Measurements from ENCODE around the gene MAEA. TPM values are rescaled to one million over a fixed set of nuclear protein-coding genes. Genes with fewer than 3 reads are reported as not detected.
A peak's percentile ranks its signal among the peaks of the same experiment; 100 is the strongest.
"Not testable (repeated sequence)": the region's sequence is repeated elsewhere in the genome, so short reads cannot be mapped to it uniquely, and the experiment has no call there.

Gene MAEA
- total RNA-seq, 1 experiment from 2014 or later, result 54.6 TPM

DNA sequence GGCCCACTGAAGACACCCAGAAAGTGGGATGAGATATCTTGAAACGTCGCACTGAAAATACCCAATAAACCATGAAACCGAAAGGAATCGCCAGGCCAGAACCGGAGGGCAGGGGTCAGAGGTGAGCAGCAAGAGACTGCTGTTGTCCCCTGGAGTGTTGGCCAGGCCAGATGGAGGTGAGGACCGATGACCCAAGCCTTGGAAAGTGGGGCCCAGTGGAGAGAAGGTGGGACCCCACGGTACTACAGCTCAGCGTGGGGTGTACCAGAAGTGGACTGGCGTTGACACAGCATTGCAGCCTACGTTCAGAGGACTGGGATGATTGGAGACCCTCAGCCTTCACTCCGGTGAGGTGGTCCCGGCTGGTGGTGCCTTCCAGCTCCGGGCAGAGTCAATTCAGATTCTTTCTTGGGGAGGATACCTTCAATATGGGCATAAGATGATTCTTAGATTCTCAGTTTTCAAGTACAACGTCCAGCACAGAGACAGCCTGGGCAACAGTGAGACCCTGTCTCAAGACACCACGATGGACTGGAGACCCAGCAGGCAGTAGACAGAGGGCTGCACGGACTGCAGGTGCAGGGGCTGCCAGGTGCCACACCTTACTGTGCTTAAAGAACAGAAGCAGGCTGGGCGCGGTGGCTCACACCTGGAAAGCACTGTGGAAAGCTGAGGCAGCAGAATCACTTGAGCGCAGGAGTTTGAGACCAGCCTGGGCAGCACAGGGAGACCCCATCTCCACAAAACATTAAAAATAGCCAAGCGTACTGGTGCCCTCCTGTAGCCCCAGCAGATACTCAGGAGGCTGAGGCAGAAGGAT, 23.3 kb downstream of the MAEA start:
- in situ Hi-C loops (cut with HindIII; ENCODE audit: low sequenced_read_pairs), result no loop called here
- no peak for DNase-seq (ENCODE audit: low spot score)

- in situ Hi-C loops (cut with HindIII; ENCODE audit: low sequenced_read_pairs), result no loop called here
- DNase-seq (ENCODE audit: low spot score), result peak; percentile 43
Observed at GRCh38 chr4:1315306-1315705, 25.6 kb downstream of the MAEA start.

- no peak for DNase-seq (ENCODE audit: low spot score)
- in situ Hi-C loops (cut with HindIII; ENCODE audit: low sequenced_read_pairs), result no loop called here
Observed at GRCh38 chr4:1315836-1316536, 26.3 kb downstream of the MAEA start.

DNA sequence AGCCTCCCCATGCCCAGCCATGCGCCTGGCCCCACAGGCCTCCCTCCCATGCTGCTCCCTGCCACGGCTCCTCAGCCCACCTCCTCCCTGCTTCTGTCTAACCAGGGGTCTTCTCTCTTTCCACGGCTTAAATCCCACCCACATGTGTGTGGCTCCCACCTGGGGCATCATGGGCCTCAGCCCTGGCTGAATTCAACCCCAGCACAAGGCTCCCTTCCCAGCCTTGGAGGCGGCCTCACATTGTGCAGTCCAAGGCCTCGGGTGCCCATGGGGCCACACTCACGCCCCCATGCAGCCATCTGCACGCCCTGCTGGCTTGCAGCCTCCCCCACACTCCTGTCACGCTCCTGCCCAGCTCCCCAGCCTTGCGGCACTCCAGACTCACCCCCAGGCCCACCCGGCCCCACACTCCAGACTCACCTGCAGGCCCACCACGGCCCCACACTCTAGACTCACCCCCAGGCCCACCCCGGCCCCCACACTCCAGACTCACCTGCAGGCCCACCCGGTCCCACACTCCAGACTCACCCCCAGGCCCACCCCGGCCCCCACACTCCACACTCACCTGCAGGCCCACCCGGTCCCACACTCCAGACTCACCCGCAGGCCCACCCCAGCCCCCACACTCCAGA, 27.0 kb downstream of the MAEA start:
- in situ Hi-C loops (cut with HindIII; ENCODE audit: low sequenced_read_pairs), result no loop called here
- DNase-seq (ENCODE audit: low spot score), result no peak

GRCh38 chr4:1317177-1318045, 27.7 kb downstream of the MAEA start:
- in situ Hi-C loops (cut with HindIII; ENCODE audit: low sequenced_read_pairs), result no loop called here
- DNase-seq (ENCODE audit: low spot score), result no peak

- in situ Hi-C loops (cut with HindIII; ENCODE audit: low sequenced_read_pairs), result no loop called here
- DNase-seq (ENCODE audit: low spot score), result no peak
Observed at GRCh38 chr4:1318046-1318375, 28.3 kb downstream of the MAEA start.

DNA sequence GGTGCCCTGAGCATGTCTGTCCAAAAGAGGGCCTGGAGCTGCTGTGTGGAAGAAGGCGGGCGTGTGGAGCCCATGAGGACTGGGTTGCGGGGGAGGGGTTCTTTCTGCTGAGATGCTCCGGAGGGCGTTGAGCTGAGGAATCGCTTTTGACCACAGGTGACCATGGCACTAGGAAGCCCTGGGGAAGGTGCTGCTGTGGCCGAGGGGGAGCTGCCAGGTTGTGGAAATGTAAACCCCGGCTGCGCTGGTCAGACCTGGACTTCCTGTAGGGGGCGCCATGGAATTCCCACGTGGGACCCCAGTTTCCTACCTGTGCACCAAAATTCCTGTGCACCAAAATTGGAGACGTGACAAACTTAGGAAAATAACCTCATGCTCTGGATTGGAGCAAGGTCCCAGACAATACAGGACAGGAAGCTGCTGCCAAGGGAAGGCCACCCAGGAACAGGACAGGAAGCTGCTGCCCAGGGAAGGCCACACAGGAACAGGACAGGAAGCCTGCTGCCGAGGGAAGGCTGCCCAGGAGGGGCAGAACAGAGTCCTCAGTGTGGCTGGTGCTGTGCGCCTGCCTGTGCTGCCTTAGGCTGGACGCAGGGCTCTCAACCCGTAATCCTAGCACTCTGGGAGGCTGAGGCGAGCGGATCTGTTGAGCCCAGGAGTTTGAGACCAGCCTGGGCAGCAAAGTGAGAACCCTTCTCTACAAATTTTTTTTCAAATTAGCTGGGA, 29.0 kb downstream of the MAEA start:
- DNase-seq (ENCODE audit: low spot score), result no peak
- in situ Hi-C loops (cut with HindIII; ENCODE audit: low sequenced_read_pairs), result no loop called here

GRCh38 chr4:1321486-1321885, 31.8 kb downstream of the MAEA start:
- in situ Hi-C loops (cut with HindIII; ENCODE audit: low sequenced_read_pairs), result no loop called here
- no peak for DNase-seq (ENCODE audit: low spot score)

- no peak for DNase-seq (ENCODE audit: low spot score)
- in situ Hi-C loops (cut with HindIII; ENCODE audit: low sequenced_read_pairs), result no loop called here
Observed at GRCh38 chr4:1321946-1322650, 32.4 kb downstream of the MAEA start.

GRCh38 chr4:1323280-1323634, 33.6 kb downstream of the MAEA start:
- no peak for DNase-seq (ENCODE audit: low spot score)
- in situ Hi-C loops (cut with HindIII; ENCODE audit: low sequenced_read_pairs), result no loop called here

GRCh38 chr4:1323635-1324442, 34.1 kb downstream of the MAEA start:
- in situ Hi-C loops (cut with HindIII; ENCODE audit: low sequenced_read_pairs), result no loop called here
- DNase-seq (ENCODE audit: low spot score), result peak; percentile 76

DNA sequence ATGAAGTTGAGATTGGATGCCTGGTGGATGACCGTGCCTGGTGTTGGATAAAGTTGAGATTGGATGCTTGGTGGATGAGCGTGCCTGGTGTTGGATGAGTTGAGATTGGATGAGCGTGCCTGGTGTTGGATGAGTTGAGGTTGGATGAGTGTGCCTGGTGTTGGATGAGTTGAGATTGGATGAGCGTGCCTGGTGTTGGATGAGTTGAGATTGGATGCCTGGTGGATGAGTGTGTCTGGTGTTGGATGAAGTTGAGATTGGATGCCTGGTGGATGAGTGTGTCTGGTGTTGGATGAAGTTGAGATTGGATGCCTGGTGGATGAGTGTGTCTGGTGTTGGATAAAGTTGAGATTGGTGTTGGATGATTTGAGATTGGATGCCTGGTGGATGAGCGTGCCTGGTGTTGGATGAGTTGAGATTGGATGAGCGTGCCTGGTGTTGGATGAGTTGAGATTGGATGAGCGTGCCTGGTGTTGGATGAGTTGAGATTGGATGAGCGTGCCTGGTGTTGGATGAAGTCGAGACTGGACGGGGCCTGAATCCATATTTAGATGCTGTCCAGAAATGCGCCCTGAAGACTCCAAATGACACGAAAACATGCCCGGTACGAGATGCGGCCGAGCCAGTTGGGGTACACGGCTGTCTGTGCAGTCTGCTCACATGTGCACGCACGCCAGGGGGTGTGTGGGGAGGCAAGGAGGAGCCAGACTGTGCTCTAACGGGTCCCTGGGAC, 34.9 kb downstream of the MAEA start:
- in situ Hi-C loops (cut with HindIII; ENCODE audit: low sequenced_read_pairs); DNase-seq (ENCODE audit: low spot score): not testable (repeated sequence)

DNA sequence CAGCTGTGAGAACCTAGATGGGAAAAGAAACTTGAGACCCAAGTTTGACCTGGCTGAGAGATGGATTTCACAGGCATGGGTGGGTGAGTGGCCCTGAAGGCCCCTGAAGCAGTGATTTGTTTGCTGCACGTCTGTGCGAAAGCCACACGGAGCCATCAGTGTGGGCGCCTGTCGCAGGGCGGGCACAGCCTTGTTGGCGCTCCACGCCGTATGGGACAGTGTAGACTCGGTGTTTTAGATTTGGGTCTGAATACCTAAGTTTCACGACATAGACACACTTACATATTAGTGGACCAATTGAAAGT, 35.4 kb downstream of the MAEA start:
- in situ Hi-C loops (cut with HindIII; ENCODE audit: low sequenced_read_pairs), result no loop called here
- DNase-seq (ENCODE audit: low spot score), result no peak

DNA sequence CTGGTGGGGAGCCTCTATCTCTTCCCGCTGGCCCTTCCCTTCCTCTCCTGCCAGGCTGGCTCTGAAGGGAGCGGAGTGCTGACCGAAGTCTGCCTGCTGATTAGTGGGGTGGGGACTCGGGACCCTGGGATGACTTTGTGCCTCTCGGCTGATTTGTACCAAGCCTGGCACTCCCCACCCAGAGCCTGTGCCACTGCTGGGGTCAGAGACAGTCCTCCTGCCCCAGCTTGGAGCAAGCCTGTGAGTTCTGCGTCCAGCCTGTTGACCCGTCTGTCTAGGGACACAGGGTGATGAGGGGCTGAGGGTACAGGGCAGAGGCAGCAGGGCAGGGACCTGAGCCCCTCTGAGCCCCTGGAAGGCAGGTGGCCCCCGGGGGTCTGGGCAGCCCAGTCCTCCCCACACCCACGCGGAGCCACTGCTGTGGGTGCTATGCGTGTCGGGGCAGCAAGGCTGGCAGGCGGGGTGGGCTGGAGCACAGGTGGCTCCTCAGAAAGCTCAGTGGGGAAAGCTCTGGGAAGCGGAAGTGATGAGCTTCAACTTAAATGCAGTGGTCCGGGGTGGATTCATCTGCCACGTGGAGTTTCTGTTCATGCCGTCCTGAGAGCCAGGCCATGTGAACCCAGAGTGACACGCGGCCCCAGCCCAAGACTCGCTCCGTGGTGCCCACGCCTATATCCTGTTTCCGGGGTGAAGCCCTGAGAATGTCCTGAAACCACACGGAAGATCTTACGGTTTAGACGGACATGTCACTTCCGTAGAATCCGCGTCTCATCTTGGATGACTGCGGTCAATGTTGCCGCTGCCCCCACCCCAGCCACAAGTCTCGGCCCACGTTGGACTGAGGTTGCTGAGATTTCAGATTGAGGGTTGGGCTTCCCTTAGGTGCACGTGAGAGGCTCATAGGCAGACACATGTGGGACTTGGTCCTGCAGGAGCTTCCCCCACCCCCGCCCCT, 36.3 kb downstream of the MAEA start:
- in situ Hi-C loops (cut with HindIII; ENCODE audit: low sequenced_read_pairs), result no loop called here

DNA sequence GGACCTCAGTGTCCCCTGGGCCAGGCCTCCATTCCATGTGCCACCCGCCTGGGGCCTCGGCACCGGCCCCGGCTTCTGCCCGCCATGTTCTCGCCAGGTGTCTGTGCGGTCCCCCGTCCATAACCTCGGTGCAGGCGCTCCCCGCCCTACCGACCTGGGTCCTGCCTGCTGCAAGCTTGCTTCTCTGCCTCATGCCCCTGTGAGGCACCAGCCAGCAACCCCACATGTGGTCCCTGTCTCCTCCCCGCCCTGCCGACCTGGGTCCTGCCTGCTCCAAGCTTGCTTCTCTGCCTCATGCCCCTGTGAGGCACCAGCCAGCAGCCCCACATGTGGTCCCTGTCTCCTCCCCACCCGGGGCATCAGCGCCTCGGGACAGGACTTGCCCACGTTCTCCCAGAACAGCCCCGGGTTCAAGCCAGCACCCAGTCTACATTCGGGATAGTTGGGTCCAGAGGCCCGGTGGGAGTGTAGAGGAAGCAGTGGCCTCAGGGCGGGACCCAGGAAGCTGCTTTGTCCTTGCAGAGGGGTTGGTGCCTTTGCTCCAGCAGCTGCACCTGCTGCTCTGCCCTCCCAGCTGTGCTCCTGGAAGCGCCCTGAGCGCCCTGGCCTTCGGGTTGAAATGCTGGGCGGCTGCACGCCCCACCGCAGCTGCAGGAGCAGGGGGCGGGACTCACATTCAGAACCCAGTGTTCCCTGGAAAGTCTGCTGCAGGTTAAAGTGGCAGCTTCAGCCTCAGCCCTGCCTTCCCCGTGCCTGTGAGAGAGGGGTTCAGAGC, 37.2 kb downstream of the MAEA start:
- in situ Hi-C loops (cut with HindIII; ENCODE audit: low sequenced_read_pairs), result no loop called here
- no peak for DNase-seq (ENCODE audit: low spot score)

More for the DNA sequence above, 36.3 kb downstream of the MAEA start:
- DNase-seq (ENCODE audit: low spot score), result no peak
